SK-N-MC (cell line): ENCODE data around the gene PARD6B.

Experiments used
- DNase-seq: peaks from one replicate; pipeline ENCODE4 v3.0.0-alpha.2; 2011; ENCODE audit warnings: low read depth, low spot score
- H3K27ac ChIP-seq: fragments of 200-600 bp; sonication (generic); 2 replicates; pipeline ENCODE4 v1.5.1; 2016; ENCODE audit warnings: mixed run types
- H3K36me3 ChIP-seq: fragments of 200-600 bp; sonication (generic); 2 replicates; pipeline ENCODE4 v1.6.1; 2017; ENCODE audit warnings: antibody characterized with exemption, low read length, mixed read lengths; ENCODE audit not compliant: insufficient read depth
- H3K4me3 ChIP-seq: fragments of 200-600 bp; sonication (generic); 2 replicates; pipeline ENCODE4 v1.5.1; 2016
- H3K9ac ChIP-seq: fragments of 200-600 bp; sonication (generic); 2 replicates; pipeline ENCODE4 v1.8.0; 2017; ENCODE audit warnings: mixed run types, mixed read lengths; ENCODE audit not compliant: insufficient read length
- H3K9me3 ChIP-seq: fragments of 200-600 bp; sonication (generic); 2 replicates; pipeline ENCODE4 v1.6.1; 2017; ENCODE audit warnings: low read depth, mild to moderate bottlenecking, antibody characterized with exemption, low read length, moderate library complexity, mixed read lengths
- EZH2 ChIP-seq: fragments of 200-600 bp; sonication (generic); IDR thresholded peaks from one replicate; pipeline ENCODE4 v1.6.1; 2017; ENCODE audit warnings: antibody characterized with exemption
- FOXP2 ChIP-seq: optimal IDR thresholded peaks from 2 replicates; pipeline ENCODE3; 2011; ENCODE audit warnings: mild to moderate bottlenecking, moderate library complexity; ENCODE audit not compliant: insufficient read depth; ENCODE audit errors: extremely low read length, control extremely low read depth
- POLR2AphosphoS5 ChIP-seq: IDR thresholded peaks from 2 replicates; pipeline ENCODE4 v1.6.1; 2012; ENCODE audit warnings: mild to moderate bottlenecking, low read depth, low read length, borderline replicate concordance

Gene PARD6B

DNA sequence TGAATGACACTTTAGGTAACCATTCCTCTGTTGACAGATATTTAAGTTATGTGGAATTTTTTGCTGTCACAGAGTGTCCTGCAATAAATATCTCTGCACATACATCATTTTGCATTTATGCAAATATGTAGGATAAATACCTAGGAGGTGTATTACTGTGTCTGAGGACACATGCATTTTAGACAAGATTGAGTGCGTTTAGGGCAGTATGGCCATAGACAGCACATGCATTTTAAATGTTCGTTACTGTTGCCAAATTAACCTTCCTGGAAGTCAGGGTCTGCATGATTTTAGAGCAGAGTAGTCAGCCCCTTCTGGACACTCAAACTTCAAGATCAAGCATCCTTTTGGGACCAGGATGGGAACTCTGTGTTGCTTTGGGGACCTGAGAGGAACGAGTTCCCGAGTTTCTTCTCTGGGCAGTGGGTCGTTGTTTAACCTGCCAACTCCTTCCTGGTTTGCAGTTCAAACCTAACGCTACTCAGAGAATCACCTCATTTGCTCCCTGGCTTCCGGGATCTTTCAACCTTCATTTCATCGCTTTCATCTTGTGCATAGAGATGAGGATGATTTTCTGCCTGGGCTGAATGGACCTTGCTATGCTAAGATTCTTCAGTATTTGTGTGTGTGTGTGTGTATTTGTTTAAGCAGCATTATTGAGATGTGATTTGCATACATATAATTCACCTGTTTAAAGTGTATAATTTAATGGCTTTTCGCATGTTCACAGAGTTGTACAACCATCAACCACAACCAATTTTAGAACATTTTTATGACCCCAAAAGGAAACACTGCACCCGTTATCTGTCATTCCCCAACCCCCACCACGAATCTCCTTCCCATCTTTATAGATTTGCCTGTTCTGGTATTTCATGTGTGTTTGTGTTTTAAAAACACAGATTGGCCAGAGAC lies 73.3 kb downstream of the PARD6B start:
- Histone ChIP-seq H3K36me3 (no peaks in the 10 kb centered on the region), H3K9me3 (no peaks in the 10 kb centered on the region), H3K9ac (no peak overlapping the region), H3K4me3 (no peak overlapping the region), H3K27ac (no peak overlapping the region)
- no peak for TF ChIP-seq FOXP2
- no peak for TF ChIP-seq EZH2
- TF ChIP-seq POLR2AphosphoS5, result no peak
- DNase-seq, result no peak

DNA sequence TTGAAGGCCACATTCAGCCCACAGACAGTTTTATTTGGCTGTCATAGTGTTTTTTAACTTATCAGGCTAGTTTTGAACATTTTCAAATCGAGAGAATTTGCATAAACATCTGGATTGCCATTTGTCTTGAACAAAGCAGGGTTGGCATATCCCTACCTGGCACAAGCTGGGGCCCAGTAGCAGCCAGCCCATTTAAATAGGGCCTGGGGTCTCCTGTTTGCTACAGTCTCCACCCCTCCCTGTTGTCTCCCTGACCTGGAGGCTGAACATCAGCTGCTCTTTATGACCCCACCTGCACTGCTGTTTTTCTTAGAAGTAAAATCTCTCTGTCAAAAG lies 73.9 kb downstream of the PARD6B start:
- Histone ChIP-seq H3K4me3 (no peak overlapping the region), H3K27ac (no peak overlapping the region), H3K9ac (no peak overlapping the region), H3K9me3 (no peaks in the 10 kb centered on the region), H3K36me3 (no peaks in the 10 kb centered on the region)
- DNase-seq, result no peak
- no peak for TF ChIP-seq EZH2
- TF ChIP-seq POLR2AphosphoS5, result no peak
- no peak for TF ChIP-seq FOXP2

DNA sequence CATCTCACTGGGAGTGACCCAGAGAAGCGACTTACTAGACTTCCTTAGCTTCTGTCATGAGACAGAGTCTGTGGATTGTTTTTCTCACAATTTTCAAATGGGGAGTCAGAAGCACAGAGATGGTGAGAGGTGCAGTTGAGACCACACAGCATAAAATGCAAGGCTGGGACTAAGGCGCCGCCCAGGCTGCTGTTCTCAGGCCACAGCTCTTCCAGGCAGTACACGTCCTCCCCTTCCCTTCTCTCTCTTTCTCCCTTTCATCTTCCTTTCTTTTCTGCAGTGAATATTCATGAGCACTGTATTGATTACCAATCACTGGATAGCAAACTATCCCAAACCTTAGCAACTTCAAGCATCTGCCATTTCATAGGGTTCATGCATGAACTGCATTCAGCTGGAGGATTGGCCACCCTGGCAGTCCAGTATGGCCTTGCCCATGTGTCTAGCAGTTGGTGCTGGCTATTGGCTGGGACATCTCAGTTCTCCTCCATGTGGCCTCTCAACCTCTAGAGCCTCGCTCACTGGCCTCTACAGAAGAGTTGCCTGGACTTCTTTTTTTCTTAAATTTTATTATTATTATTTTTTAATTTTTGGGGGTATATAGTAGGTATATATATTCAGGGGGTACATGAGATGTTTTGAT lies 74.9 kb downstream of the PARD6B start:
- no peak overlapping the region for H3K27ac ChIP-seq
- no peaks in the 10 kb centered on the region for H3K36me3 ChIP-seq
- TF ChIP-seq EZH2 (no peak), FOXP2 (no peak), POLR2AphosphoS5 (no peak)
- H3K4me3 ChIP-seq, result no peak overlapping the region
- no peak overlapping the region for H3K9ac ChIP-seq
- H3K9me3 ChIP-seq, result no peaks in the 10 kb centered on the region
- no peak for DNase-seq
